Chondrocyte (in vitro differentiated cells): ENCODE data around the gene ENTPD2. TPM values are rescaled to one million over a fixed set of nuclear protein-coding genes. Genes with fewer than 3 reads are reported as not detected.

Experiments used
- DNase-seq: peaks from one replicate; pipeline ENCODE4 v3.0.0; 2021; ENCODE audit warnings: mixed read lengths, low spot score
- H3K27ac Mint-ChIP-seq: one replicate; pipeline ENCODE4 v1.8.0; 2021; ENCODE audit warnings: mild to moderate bottlenecking, moderate library complexity, mixed read lengths; ENCODE audit not compliant: unreplicated experiment
- H3K27me3 Mint-ChIP-seq: 2 replicates; pipeline ENCODE4 v1.8.0; 2021; ENCODE audit warnings: low read depth, mixed read lengths
- H3K36me3 Mint-ChIP-seq: 2 replicates; pipeline ENCODE4 v1.8.0; 2021; ENCODE audit warnings: low read depth, mixed read lengths
- H3K4me1 Mint-ChIP-seq: 2 replicates; pipeline ENCODE4 v1.8.0; 2021; ENCODE audit warnings: low read depth, mild to moderate bottlenecking, mixed read lengths
- H3K4me3 Mint-ChIP-seq: one replicate; pipeline ENCODE4 v1.8.0; 2021; ENCODE audit warnings: mild to moderate bottlenecking, moderate library complexity, mixed read lengths; ENCODE audit not compliant: unreplicated experiment
- H3K9me3 Mint-ChIP-seq: 2 replicates; pipeline ENCODE4 v1.8.0; 2021; ENCODE audit warnings: low read depth, mixed read lengths
- total RNA-seq: library from RNA; stranded (reverse); gene quantifications from 3 replicates; pipeline ENCODE4 v1.2.1, GENCODE V29; 2021
- TF ChIP-seq, protein P1 (sequence below): fragments of 200-600 bp; sonication (generic); IDR thresholded peaks from 2 replicates; pipeline ENCODE4 v1.5.0; 2021; ENCODE audit warnings: antibody characterized with exemption, mild to moderate bottlenecking, moderate library complexity

Gene ENTPD2
- total RNA-seq, 1 donor from 2014 or later = 0.15 TPM

GRCh38 chr9:137013571-137013940, 40.3 kb downstream of the ENTPD2 start:
- H3K4me1 Mint-ChIP-seq = no peaks in the 10 kb centered on the region
- no peaks in the 10 kb centered on the region for H3K9me3 Mint-ChIP-seq
- no peak for DNase-seq
- TF ChIP-seq, protein P1, sequence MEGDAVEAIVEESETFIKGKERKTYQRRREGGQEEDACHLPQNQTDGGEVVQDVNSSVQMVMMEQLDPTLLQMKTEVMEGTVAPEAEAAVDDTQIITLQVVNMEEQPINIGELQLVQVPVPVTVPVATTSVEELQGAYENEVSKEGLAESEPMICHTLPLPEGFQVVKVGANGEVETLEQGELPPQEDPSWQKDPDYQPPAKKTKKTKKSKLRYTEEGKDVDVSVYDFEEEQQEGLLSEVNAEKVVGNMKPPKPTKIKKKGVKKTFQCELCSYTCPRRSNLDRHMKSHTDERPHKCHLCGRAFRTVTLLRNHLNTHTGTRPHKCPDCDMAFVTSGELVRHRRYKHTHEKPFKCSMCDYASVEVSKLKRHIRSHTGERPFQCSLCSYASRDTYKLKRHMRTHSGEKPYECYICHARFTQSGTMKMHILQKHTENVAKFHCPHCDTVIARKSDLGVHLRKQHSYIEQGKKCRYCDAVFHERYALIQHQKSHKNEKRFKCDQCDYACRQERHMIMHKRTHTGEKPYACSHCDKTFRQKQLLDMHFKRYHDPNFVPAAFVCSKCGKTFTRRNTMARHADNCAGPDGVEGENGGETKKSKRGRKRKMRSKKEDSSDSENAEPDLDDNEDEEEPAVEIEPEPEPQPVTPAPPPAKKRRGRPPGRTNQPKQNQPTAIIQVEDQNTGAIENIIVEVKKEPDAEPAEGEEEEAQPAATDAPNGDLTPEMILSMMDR = no peak
- H3K27ac Mint-ChIP-seq = no peak overlapping the region
- H3K36me3 Mint-ChIP-seq = peaks cover 11% of the 10 kb centered on the region
- no peaks in the 10 kb centered on the region for H3K27me3 Mint-ChIP-seq
- no peak overlapping the region for H3K4me3 Mint-ChIP-seq

DNA sequence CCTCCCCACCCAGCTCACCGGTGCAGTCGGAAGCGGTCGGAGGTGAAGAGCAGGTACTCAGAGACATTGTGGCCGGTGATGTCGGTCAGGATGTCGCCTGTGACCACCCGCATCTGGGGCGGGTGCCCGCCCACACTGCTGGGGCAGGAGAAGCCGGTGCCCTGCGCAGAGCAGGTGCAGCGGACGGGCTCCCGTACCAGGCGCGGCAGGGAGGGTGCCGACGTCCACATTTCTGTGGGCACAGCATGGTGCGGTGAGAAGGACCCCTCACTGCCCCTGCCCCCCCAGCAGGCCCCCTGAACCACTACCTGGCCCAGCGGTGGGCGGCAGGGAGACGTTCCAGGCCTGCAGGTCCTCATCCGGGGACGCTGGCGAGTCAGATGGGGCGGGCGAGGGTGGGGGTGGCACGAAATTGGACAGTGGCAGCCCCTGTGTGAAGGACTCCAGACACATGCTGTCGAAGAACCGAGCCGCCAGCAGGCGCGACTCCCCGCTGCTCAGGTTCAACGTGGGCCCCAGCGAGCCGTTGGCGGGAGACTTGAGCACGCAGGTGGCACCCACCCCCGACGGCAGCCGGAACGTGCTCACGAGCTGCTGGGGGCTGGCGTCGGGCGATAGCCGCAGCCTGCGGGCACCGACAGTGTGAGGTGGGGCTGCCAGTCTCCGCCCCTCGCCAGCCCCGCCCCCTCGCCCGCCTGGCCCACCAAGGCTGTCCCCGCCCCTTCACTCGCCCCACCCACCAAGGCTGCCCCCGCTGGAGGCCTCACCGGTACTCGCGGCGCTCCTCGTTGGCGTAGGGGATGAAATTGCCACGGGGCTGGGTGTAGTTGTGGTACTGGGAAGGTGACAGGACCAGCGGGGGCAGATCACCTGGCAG, 40.9 kb downstream of the ENTPD2 start:
- Mint-ChIP-seq H3K27ac (no peak overlapping the region), H3K4me1 (no peaks in the 10 kb centered on the region), H3K36me3 (peaks cover 10% of the 10 kb centered on the region), H3K27me3 (no peaks in the 10 kb centered on the region), H3K4me3 (no peak overlapping the region), H3K9me3 (no peaks in the 10 kb centered on the region)
- TF ChIP-seq, protein P1 = no peak
- no peak for DNase-seq

DNA sequence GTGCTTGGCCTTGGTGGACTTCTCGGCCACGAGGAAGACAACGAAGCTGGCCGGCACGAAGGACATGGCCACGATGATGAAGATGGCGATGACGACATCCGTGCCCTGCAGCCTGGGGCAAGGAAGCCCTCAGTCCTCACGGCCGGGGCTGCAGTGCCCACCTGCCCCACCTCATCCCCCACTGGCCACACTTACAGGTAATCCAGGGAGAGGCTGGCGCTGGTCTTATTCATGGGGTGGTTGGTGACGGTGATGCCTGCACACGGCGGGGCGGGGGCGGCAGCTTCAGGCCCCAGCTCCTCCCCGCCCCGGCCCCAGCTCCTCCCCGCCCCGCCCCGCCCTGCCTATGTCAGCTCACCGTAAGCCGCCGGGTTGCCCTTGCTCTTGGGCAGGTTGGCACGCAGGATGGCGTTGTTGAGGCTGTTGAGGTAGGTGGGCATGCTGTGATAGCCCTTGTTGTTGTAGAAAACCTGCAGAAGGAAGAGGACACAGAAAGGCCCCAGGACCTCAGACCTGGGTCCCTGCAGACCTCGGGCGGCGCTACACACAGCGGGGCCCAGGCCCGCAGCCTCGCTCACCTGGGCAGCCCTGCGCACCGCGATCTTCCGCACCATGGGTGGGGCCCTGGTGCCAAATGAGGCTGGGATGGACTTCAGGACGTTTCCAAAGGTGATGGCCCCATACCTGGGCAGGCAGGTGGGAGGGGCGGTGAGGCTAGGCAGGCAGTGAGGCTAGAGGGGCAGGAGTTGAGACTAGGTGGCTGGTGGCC, 41.8 kb downstream of the ENTPD2 start:
- no peaks in the 10 kb centered on the region for H3K9me3 Mint-ChIP-seq
- H3K4me1 Mint-ChIP-seq = no peaks in the 10 kb centered on the region
- H3K4me3 Mint-ChIP-seq = no peak overlapping the region
- H3K36me3 Mint-ChIP-seq = peaks cover 9% of the 10 kb centered on the region
- no peaks in the 10 kb centered on the region for H3K27me3 Mint-ChIP-seq
- no peak overlapping the region for H3K27ac Mint-ChIP-seq
- TF ChIP-seq, protein P1 = no peak
- no peak for DNase-seq

DNA sequence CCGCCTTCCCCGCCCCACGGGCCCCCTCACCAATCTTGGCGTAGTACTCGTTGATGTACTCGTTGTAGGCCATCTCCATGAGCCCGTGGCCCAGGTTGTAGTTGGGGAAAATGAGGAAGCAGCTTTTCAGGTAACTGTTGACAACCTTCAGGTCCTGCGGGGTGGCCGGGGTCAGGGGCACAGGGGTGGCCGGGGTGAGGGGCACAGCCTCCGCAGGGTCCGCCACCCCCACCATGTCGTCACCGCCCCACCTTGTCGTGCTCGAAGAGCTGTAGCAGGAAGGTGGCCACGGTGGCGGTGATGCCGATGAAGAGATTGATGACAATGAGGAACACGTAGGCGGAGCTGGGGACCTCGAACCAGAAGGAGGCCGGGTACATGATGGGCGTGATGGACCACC, 42.7 kb downstream of the ENTPD2 start:
- no peak overlapping the region for H3K4me3 Mint-ChIP-seq
- no peaks in the 10 kb centered on the region for H3K4me1 Mint-ChIP-seq
- H3K36me3 Mint-ChIP-seq = peaks cover 6% of the 10 kb centered on the region
- TF ChIP-seq, protein P1 = no peak
- no peaks in the 10 kb centered on the region for H3K27me3 Mint-ChIP-seq
- H3K27ac Mint-ChIP-seq = no peak overlapping the region
- no peaks in the 10 kb centered on the region for H3K9me3 Mint-ChIP-seq
- no peak for DNase-seq

- H3K4me1 Mint-ChIP-seq = no peaks in the 10 kb centered on the region
- DNase-seq = no peak
- TF ChIP-seq, protein P1 = no peak
Measured at GRCh38 chr9:137009938-137010732, 43.7 kb downstream of the ENTPD2 start.

More at GRCh38 chr9:137009938-137010732, 43.7 kb downstream of the ENTPD2 start:
- Mint-ChIP-seq H3K4me3 (no peak overlapping the region), H3K36me3 (peaks cover 6% of the 10 kb centered on the region), H3K27ac (no peak overlapping the region), H3K27me3 (no peaks in the 10 kb centered on the region), H3K9me3 (no peaks in the 10 kb centered on the region)
